ENCODE results near the gene GBF1. TPM values are rescaled to one million over a fixed set of nuclear protein-coding genes. Genes with fewer than 3 reads are reported as not detected.

The GBF1 gene
- total and polyA plus RNA-seq, 11 donors: 15.5 to 70.0 (median 48.2) TPM

- no peaks in the 10 kb centered on the region for H3K36me3 ChIP-seq
- DNase-seq (no peak), ATAC-seq (no peak)
- TF ChIP-seq, protein P1, sequence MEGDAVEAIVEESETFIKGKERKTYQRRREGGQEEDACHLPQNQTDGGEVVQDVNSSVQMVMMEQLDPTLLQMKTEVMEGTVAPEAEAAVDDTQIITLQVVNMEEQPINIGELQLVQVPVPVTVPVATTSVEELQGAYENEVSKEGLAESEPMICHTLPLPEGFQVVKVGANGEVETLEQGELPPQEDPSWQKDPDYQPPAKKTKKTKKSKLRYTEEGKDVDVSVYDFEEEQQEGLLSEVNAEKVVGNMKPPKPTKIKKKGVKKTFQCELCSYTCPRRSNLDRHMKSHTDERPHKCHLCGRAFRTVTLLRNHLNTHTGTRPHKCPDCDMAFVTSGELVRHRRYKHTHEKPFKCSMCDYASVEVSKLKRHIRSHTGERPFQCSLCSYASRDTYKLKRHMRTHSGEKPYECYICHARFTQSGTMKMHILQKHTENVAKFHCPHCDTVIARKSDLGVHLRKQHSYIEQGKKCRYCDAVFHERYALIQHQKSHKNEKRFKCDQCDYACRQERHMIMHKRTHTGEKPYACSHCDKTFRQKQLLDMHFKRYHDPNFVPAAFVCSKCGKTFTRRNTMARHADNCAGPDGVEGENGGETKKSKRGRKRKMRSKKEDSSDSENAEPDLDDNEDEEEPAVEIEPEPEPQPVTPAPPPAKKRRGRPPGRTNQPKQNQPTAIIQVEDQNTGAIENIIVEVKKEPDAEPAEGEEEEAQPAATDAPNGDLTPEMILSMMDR (IDR thresholded peaks at IDR 0.05): no peak
- no peak for TF ChIP-seq POLR2A (IDR thresholded peaks at IDR 0.05)
- WGBS, 4 donors: 51 to 69% (median 62%) methylated on average over 8 of the region's 8 CpGs
- intact Hi-C loops (cut with DNase I): no loop called here
- H3K9me3 ChIP-seq: no peaks in the 10 kb centered on the region
- H3K4me1 ChIP-seq: peaks cover 3 to 22% (median 13%) of the 10 kb centered on the region in 12 donors
- H3K27me3 ChIP-seq: peaks cover 4 to 46% (median 13%) of the 10 kb centered on the region in 9 donors
- H3K27ac ChIP-seq: no peak overlapping the region
- H3K4me3 ChIP-seq: no peak overlapping the region
These were observed 9.3 kb upstream of the GBF1 start for GRCh38 chr10:102236006-102236405.

DNA sequence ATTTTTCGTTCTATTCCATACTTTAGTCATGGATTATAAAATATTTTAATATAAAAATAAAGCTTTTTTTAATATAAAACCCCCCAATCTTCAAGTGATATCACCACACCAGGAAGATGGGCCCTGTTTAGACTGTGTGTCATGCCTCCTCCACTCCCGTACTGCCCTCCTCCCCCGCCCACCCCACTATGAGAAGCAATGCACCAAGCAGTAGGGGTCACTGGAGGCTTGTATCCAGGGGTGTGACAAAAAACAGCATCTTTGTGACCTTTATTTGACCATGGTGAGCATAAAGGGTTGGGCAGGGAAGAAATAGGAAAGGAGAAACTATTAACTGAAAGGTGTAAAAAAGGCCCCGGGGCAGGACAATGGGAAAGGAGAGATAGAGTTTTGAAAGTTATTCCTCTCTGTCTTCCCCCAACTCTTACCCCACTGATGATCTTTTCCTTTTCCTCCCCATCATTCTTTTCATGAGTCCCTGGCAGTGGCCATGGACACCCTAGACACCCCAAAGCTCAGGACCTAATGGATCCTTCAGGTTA, 7.5 kb upstream of the GBF1 start:
- peaks cover 0 to 33% (median 0%) of the 10 kb centered on the region in 9 donors for H3K27me3 ChIP-seq
- H3K4me3 ChIP-seq: no peak overlapping the region
- H3K4me1 ChIP-seq: peaks cover 0 to 26% (median 17%) of the 10 kb centered on the region in 12 donors
- no peak overlapping the region for H3K27ac ChIP-seq
- intact Hi-C loops (cut with DNase I): no loop called here
- TF ChIP-seq, protein P1 (IDR thresholded peaks at IDR 0.05): no peak
- no peak for TF ChIP-seq POLR2A (IDR thresholded peaks at IDR 0.05)
- H3K36me3 ChIP-seq: no peaks in the 10 kb centered on the region
- DNase-seq (no peak), ATAC-seq (no peak)
- H3K9me3 ChIP-seq: no peaks in the 10 kb centered on the region
- WGBS, 4 donors: 47 to 76% (median 55%) methylated on average over 4 of the region's 4 CpGs

DNA sequence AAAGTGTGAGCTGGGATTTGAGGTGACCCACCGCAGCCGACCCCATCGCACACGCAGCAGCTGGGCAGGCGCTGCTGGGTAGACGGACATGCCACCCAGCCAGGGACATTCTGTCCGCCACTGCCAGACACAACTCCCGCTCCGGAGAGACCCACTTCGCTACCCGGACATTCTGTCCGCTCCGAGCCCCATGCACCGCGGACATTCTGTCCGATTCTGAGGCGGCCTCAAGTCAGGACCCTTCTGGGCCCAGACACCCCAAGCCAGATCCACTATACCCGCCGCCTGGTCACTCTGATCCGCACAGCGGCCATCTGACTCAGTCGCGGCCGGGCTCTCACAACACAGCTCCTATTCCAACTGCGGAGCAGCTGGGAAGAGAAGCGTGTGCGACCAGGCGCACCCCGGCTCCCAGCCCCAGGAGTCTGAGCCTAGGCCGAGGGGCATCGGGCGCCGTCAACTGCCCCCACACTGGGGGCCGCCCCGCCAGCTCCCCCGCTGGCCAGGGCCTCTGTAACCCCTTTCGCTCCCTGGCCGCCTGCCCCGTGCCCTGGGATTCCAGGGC, 4.8 kb upstream of the GBF1 start:
- TF ChIP-seq, protein P1 (IDR thresholded peaks at IDR 0.05): no peak
- no peak for TF ChIP-seq POLR2A (IDR thresholded peaks at IDR 0.05)
- DNase-seq (peak in 1 of 5 donors; percentile 63), ATAC-seq (no peak)
- Histone ChIP-seq H3K9me3 (no peaks in the 10 kb centered on the region), H3K27me3 (peaks cover 0 to 25% (median 0%) of the 10 kb centered on the region in 9 donors), H3K4me3 (peak overlapping the region; percentile 31 to 70 (median 64)), H3K27ac (peak overlapping the region in 4 of 12 donors; percentile 3 to 46 (median 16)), H3K4me1 (peaks cover 0 to 32% (median 20%) of the 10 kb centered on the region in 12 donors), H3K36me3 (no peaks in the 10 kb centered on the region)
- intact Hi-C loops (cut with DNase I): loop anchor here in 2 of 10 donors (5.0 kb wide), 2 partner anchors 42 to 97 kb away; no protein-coding TSS in a partner anchor
- 24 to 46% (median 31%) methylated on average over 19 to 39 of the region's 39 CpGs for WGBS, 4 donors

- Histone ChIP-seq H3K4me1 (peaks cover 0 to 32% (median 21%) of the 10 kb centered on the region in 12 donors), H3K27me3 (peaks cover 0 to 25% (median 0%) of the 10 kb centered on the region in 9 donors), H3K4me3 (peak overlapping the region; percentile 31 to 70 (median 64)), H3K9me3 (no peaks in the 10 kb centered on the region), H3K27ac (peak overlapping the region in 4 of 12 donors; percentile 3 to 46 (median 16)), H3K36me3 (no peaks in the 10 kb centered on the region)
- intact Hi-C loops (cut with DNase I): loop anchor here in 2 of 10 donors (5.0 kb wide), 2 partner anchors 41 to 96 kb away; no protein-coding TSS in a partner anchor
- ATAC-seq (peak in 1 of 4 donors; percentile 21), DNase-seq (no peak)
- TF ChIP-seq, protein P1 (IDR thresholded peaks at IDR 0.05): peak in 1 of 12 donors; percentile 11
- no peak for TF ChIP-seq POLR2A (IDR thresholded peaks at IDR 0.05)
- WGBS, 4 donors: 0 to 5% (median 2%) methylated on average over 12 to 20 of the region's 20 CpGs
These were observed 4.3 kb upstream of the GBF1 start for GRCh38 chr10:102241032-102241443.
